Erythroblast (primary cell): ENCODE results near the gene C5.

Source experiments
- DNase-seq, 2 experiments: peaks; one replicate each; lab custom pipeline; 2025; lab: John Stamatoyannopoulos, UW
- GATA1 ChIP-seq: IDR thresholded peaks from 2 replicates; pipeline ENCODE4 v1.6.1; 2011; ENCODE audit warnings: low read depth, mild to moderate bottlenecking, control low read depth, low read length, moderate library complexity
- POLR2A ChIP-seq: IDR thresholded peaks from 2 replicates; pipeline ENCODE4 v1.6.1; 2011; ENCODE audit warnings: mild to moderate bottlenecking, low read length

C5 gene

GRCh38 chr9:120935383-120935857 is 114.7 kb downstream of the C5 start:
- TF ChIP-seq POLR2A (no peak), GATA1 (no peak)
- DNase-seq, result peak; percentile 82 to 87

GRCh38 chr9:120934281-120934680 is 115.8 kb downstream of the C5 start:
- no peak for DNase-seq
- TF ChIP-seq GATA1 (no peak), POLR2A (no peak)

GRCh38 chr9:120933310-120934055 is 116.6 kb downstream of the C5 start:
- DNase-seq, result no peak
- TF ChIP-seq POLR2A, result no peak
- no peak for TF ChIP-seq GATA1

GRCh38 chr9:120932086-120932823 is 117.8 kb downstream of the C5 start:
- no peak for TF ChIP-seq POLR2A
- no peak for TF ChIP-seq GATA1

GRCh38 chr9:120931231-120932085 is 118.6 kb downstream of the C5 start:
- no peak for DNase-seq
- TF ChIP-seq POLR2A, result no peak
- TF ChIP-seq GATA1, result no peak

More at GRCh38 chr9:120932086-120932823, 117.8 kb downstream of the C5 start:
- no peak for DNase-seq

- TF ChIP-seq POLR2A (peak; percentile 26), GATA1 (no peak)
Observed at GRCh38 chr9:120929229-120929791, 120.8 kb downstream of the C5 start.

GRCh38 chr9:120928483-120929228 is 121.4 kb downstream of the C5 start:
- peak; percentile 53 to 54 for DNase-seq
- TF ChIP-seq GATA1 (no peak), POLR2A (peak; percentile 39)

More at GRCh38 chr9:120929229-120929791, 120.8 kb downstream of the C5 start:
- no peak for DNase-seq

GRCh38 chr9:120928015-120928482 is 122.0 kb downstream of the C5 start:
- TF ChIP-seq GATA1, result no peak
- TF ChIP-seq POLR2A, result no peak
- no peak for DNase-seq

GRCh38 chr9:120927269-120928014 is 122.6 kb downstream of the C5 start:
- DNase-seq, result no peak
- TF ChIP-seq POLR2A (no peak), GATA1 (no peak)

GRCh38 chr9:120926397-120926928 is 123.6 kb downstream of the C5 start, which contains the start of gene TRAF1:
TRAF1 (minus strand) TSS chr9:120926796; CDS start chr9:120926075, 721 bp downstream.
- no peak for TF ChIP-seq GATA1
- no peak for TF ChIP-seq POLR2A
- no peak for DNase-seq

GRCh38 chr9:120925535-120926396 is 124.3 kb downstream of the C5 start:
- no peak for TF ChIP-seq GATA1
- TF ChIP-seq POLR2A, result no peak

More at GRCh38 chr9:120925535-120926396, 124.3 kb downstream of the C5 start:
- DNase-seq, result peak in 1 of 2 experiments; percentile 45
